ENCODE data around the gene LPCAT4. TPM values are rescaled to one million over a fixed set of nuclear protein-coding genes. Genes with fewer than 3 reads are reported as not detected.
A peak's percentile ranks its signal among the peaks of the same experiment; 100 is the strongest.
"Not testable (repeated sequence)": the region's sequence is repeated elsewhere in the genome, so short reads cannot be mapped to it uniquely, and the experiment has no call there.

LPCAT4 gene
- 6.1 and 13.5 TPM in 2 replicates for total RNA-seq (2014; rRNA removed; shearing (Covaris generic))
- 27.4 and 43.5 TPM in 2 replicates for polyA plus RNA-seq (2015; cell fraction: cytosol; rRNA removed)
- polyA plus RNA-seq (2015; cell fraction: nucleus; rRNA removed): 158 and 161 TPM in 2 replicates

GRCh38 chr15:34367101-34368081 is at the start of gene LPCAT4:
LPCAT4 (minus strand) TSS chr15:34367196; CDS start chr15:34367100, 96 bp downstream.
- DNase-seq (ENCODE audit: low read depth, low spot score): peak; percentile 82
- in situ Hi-C loops (cut with HindIII; ENCODE audit: low pct_unique_long_range_greater_than_20kb, low sequenced_read_pairs): no loop called here

- DNase-seq (ENCODE audit: low read depth, low spot score); in situ Hi-C loops (cut with HindIII; ENCODE audit: low pct_unique_long_range_greater_than_20kb, low sequenced_read_pairs): not testable (repeated sequence)
These were observed 42.5 kb upstream of the LPCAT4 start for GRCh38 chr15:34409511-34409910.

GRCh38 chr15:34408973-34409372 is 42.0 kb upstream of the LPCAT4 start:
- in situ Hi-C loops (cut with HindIII; ENCODE audit: low pct_unique_long_range_greater_than_20kb, low sequenced_read_pairs): not testable (repeated sequence)

GRCh38 chr15:34403899-34404298 is 36.9 kb upstream of the LPCAT4 start:
- DNase-seq (ENCODE audit: low read depth, low spot score); in situ Hi-C loops (cut with HindIII; ENCODE audit: low pct_unique_long_range_greater_than_20kb, low sequenced_read_pairs): not testable (repeated sequence)

More at GRCh38 chr15:34408973-34409372, 42.0 kb upstream of the LPCAT4 start:
- not testable (repeated sequence) for DNase-seq (ENCODE audit: low read depth, low spot score)

- in situ Hi-C loops (cut with HindIII; ENCODE audit: low pct_unique_long_range_greater_than_20kb, low sequenced_read_pairs); DNase-seq (ENCODE audit: low read depth, low spot score): not testable (repeated sequence)
These were observed 36.2 kb upstream of the LPCAT4 start for GRCh38 chr15:34403160-34403598.

GRCh38 chr15:34397637-34398259 is 30.8 kb upstream of the LPCAT4 start:
- DNase-seq (ENCODE audit: low read depth, low spot score); in situ Hi-C loops (cut with HindIII; ENCODE audit: low pct_unique_long_range_greater_than_20kb, low sequenced_read_pairs): not testable (repeated sequence)

GRCh38 chr15:34392981-34393380 is 26.0 kb upstream of the LPCAT4 start:
- in situ Hi-C loops (cut with HindIII; ENCODE audit: low pct_unique_long_range_greater_than_20kb, low sequenced_read_pairs); DNase-seq (ENCODE audit: low read depth, low spot score): not testable (repeated sequence)

GRCh38 chr15:34389594-34390086 is 22.6 kb upstream of the LPCAT4 start:
- DNase-seq (ENCODE audit: low read depth, low spot score); in situ Hi-C loops (cut with HindIII; ENCODE audit: low pct_unique_long_range_greater_than_20kb, low sequenced_read_pairs): not testable (repeated sequence)

- in situ Hi-C loops (cut with HindIII; ENCODE audit: low pct_unique_long_range_greater_than_20kb, low sequenced_read_pairs); DNase-seq (ENCODE audit: low read depth, low spot score): not testable (repeated sequence)
These were observed 15.0 kb upstream of the LPCAT4 start for GRCh38 chr15:34381829-34382521.

GRCh38 chr15:34380491-34380890 is 13.5 kb upstream of the LPCAT4 start:
- DNase-seq (ENCODE audit: low read depth, low spot score); in situ Hi-C loops (cut with HindIII; ENCODE audit: low pct_unique_long_range_greater_than_20kb, low sequenced_read_pairs): not testable (repeated sequence)

- in situ Hi-C loops (cut with HindIII; ENCODE audit: low pct_unique_long_range_greater_than_20kb, low sequenced_read_pairs): no loop called here
- DNase-seq (ENCODE audit: low read depth, low spot score): no peak
These were observed 9.9 kb upstream of the LPCAT4 start for GRCh38 chr15:34376856-34377255.

GRCh38 chr15:34375541-34375940 is 8.5 kb upstream of the LPCAT4 start:
- in situ Hi-C loops (cut with HindIII; ENCODE audit: low pct_unique_long_range_greater_than_20kb, low sequenced_read_pairs); DNase-seq (ENCODE audit: low read depth, low spot score): not testable (repeated sequence)

- in situ Hi-C loops (cut with HindIII; ENCODE audit: low pct_unique_long_range_greater_than_20kb, low sequenced_read_pairs): no loop called here
- no peak for DNase-seq (ENCODE audit: low read depth, low spot score)
These were observed 7.8 kb upstream of the LPCAT4 start for GRCh38 chr15:34374816-34375215.

- DNase-seq (ENCODE audit: low read depth, low spot score): no peak
- in situ Hi-C loops (cut with HindIII; ENCODE audit: low pct_unique_long_range_greater_than_20kb, low sequenced_read_pairs): no loop called here
These were observed 7.0 kb upstream of the LPCAT4 start for GRCh38 chr15:34373951-34374350.

GRCh38 chr15:34370643-34371042 is 3.6 kb upstream of the LPCAT4 start:
- in situ Hi-C loops (cut with HindIII; ENCODE audit: low pct_unique_long_range_greater_than_20kb, low sequenced_read_pairs): no loop called here
- DNase-seq (ENCODE audit: low read depth, low spot score): no peak

GRCh38 chr15:34370129-34370528 is 3.1 kb upstream of the LPCAT4 start:
- no peak for DNase-seq (ENCODE audit: low read depth, low spot score)
- in situ Hi-C loops (cut with HindIII; ENCODE audit: low pct_unique_long_range_greater_than_20kb, low sequenced_read_pairs): no loop called here

- peak; percentile 39 for DNase-seq (ENCODE audit: low read depth, low spot score)
- in situ Hi-C loops (cut with HindIII; ENCODE audit: low pct_unique_long_range_greater_than_20kb, low sequenced_read_pairs): no loop called here
These were observed 528 bp downstream of the LPCAT4 start for GRCh38 chr15:34366271-34367065.

Data from SK-MEL-5 (cell line).